ENCODE results near the gene MCM10.

GRCh38 chr10:13223241-13223640 is 61.9 kb downstream of the MCM10 start:
- TF ChIP-seq POLR2AphosphoS5 (IDR thresholded peaks at IDR 0.05; ENCODE audit: low read depth, low read length) = no peak
- TF ChIP-seq CTCF (IDR thresholded peaks at IDR 0.05) = no peak
- TF ChIP-seq, protein P1, sequence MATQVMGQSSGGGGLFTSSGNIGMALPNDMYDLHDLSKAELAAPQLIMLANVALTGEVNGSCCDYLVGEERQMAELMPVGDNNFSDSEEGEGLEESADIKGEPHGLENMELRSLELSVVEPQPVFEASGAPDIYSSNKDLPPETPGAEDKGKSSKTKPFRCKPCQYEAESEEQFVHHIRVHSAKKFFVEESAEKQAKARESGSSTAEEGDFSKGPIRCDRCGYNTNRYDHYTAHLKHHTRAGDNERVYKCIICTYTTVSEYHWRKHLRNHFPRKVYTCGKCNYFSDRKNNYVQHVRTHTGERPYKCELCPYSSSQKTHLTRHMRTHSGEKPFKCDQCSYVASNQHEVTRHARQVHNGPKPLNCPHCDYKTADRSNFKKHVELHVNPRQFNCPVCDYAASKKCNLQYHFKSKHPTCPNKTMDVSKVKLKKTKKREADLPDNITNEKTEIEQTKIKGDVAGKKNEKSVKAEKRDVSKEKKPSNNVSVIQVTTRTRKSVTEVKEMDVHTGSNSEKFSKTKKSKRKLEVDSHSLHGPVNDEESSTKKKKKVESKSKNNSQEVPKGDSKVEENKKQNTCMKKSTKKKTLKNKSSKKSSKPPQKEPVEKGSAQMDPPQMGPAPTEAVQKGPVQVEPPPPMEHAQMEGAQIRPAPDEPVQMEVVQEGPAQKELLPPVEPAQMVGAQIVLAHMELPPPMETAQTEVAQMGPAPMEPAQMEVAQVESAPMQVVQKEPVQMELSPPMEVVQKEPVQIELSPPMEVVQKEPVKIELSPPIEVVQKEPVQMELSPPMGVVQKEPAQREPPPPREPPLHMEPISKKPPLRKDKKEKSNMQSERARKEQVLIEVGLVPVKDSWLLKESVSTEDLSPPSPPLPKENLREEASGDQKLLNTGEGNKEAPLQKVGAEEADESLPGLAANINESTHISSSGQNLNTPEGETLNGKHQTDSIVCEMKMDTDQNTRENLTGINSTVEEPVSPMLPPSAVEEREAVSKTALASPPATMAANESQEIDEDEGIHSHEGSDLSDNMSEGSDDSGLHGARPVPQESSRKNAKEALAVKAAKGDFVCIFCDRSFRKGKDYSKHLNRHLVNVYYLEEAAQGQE (IDR thresholded peaks at IDR 0.05; ENCODE audit: insufficient read depth in 1 of 2, low read depth in 2 of 2, low read length in 1 of 2) = no peak

Data from Panc1 (cell line).